ENCODE data around the gene FABP6. TPM values are rescaled to one million over a fixed set of nuclear protein-coding genes. Genes with fewer than 3 reads are reported as not detected.
A peak's percentile ranks its signal among the peaks of the same experiment; 100 is the strongest.

Gene FABP6
- total and polyA plus RNA-seq, 2 donors: 0.68 to 1.4 TPM

DNA sequence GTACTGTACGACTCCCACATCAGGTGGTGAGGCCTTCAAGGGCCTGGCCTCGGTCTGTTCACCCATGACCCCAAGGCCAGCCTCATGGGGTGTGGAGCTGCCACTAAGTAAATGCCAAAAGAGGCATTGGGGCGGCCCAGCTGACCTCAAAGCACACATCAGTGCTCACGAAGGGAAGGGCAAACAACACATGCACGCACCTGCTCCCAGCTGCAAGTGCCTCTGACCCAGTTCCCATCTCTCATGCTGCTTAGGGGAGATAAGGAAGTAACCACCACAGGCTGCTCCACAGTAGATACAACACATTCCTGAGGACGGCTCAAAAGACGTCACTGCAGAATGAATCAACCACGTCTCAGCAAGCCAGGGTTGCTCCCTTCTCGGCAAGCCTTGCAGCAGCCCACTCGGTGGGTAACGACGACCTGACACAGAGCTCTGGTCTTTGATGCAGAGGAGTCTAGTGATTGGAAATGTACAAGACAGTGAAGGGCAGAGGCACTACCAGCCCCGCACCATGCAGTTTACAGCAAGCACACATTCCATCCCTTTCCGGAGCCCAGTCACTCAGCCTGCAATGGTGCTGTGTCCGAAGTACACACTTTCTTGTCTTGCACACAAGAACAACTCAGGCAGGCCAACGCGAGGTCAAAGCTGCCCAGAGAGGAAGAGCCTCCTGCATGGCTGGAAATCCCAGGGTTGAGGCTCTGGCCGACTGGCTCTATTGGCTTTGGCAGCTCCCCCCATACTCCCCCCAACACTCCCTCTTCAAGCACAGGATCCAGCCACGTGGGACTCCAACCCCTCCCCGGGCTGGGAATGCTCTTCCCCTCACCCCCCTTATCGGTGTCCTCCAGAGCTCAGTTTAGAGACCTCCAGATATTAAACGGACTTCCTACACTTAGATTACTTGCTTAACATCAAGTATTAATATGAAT, 31.8 kb downstream of the FABP6 start:
- Histone ChIP-seq H3K4me3 (ENCODE audit: low read depth, low read length) (no peak overlapping the region), H3K27ac (ENCODE audit: low read depth) (peak overlapping the region; percentile 70), H3K36me3 (ENCODE audit: insufficient read depth) (no peaks in the 10 kb centered on the region), H3K4me1 (ENCODE audit: insufficient read depth) (no peaks in the 10 kb centered on the region)
- DNase-seq (ENCODE audit: extremely low spot score): peak; percentile 69
- WGBS: 34% methylated on average over 22 of the region's 22 CpGs

DNA sequence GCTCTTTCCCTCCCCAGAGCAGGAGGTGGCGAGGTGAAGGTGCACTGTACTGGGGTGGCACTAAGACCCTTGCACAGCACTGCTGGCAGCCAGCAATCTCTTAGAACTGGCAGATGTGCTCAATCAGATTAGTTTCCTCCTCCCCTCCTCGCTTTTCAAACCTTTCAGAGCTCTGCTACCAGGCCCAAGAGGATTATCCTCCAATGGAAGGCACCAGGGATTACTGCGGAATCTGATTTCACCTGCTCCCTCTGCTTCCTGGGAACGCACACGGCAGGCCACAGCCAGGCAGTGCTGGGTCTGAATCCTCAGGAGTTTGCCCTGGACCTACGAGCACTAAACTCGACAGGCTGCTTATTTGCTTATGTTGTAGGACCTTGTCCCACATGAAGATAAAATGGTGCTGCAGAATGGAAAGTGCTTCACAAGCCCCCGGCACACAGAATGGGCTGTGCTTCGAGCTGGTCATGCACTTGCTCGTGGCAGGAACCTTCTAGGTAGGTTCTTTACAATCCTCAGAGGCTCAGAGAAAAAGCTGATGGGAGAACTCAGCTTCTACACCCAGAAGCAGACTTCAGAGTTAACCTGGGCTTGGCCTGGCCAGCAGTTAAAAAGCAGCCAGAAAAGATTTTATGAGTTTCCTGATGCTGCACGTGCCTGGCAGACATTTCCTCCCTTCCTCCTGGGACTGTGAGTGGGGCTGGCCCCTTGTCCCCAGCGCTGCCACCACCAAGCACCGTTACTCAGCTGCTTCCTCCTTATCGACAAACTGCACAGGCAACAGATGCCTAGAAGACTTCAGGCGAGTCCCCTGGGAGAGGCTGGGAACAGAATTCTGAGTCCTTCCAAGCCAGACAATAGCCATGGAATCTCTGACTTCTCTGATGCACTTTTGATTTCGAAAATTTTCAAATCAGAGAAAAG, 33.1 kb downstream of the FABP6 start:
- H3K27ac ChIP-seq (ENCODE audit: low read depth): no peak overlapping the region
- no peak overlapping the region for H3K4me3 ChIP-seq (ENCODE audit: low read depth, low read length)
- H3K36me3 ChIP-seq (ENCODE audit: insufficient read depth): no peaks in the 10 kb centered on the region
- 61% methylated on average over 16 of the region's 16 CpGs for WGBS
- no peak for DNase-seq (ENCODE audit: extremely low spot score)
- no peaks in the 10 kb centered on the region for H3K4me1 ChIP-seq (ENCODE audit: insufficient read depth)

DNA sequence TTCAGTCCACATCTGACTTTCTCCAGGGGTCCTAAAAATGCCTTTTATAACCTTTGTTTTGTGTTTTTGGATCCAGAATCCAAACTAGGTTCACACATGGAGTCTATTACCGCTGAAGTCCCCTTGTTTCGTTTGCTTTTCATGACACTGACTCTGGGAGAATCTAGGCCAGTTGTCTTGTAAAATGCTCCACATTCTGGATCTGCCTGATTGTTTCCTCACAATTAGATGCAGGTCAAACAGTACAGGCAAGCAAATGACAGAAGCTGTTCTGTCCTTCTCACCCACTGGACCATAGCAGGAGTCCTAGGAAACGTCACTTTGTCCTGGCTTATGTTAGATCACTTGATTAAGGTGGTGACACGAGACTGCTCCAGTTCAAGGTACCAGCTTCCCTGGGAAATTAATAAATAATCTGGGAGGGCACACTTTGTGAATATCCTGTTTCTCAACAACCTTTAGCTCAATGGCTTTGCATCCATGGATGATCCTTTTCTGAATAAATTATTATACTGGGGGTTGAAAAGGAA, 34.1 kb downstream of the FABP6 start:
- H3K4me3 ChIP-seq (ENCODE audit: low read depth, low read length): no peak overlapping the region
- 83% methylated on average over 4 of the region's 4 CpGs for WGBS
- no peaks in the 10 kb centered on the region for H3K36me3 ChIP-seq (ENCODE audit: insufficient read depth)
- DNase-seq (ENCODE audit: extremely low spot score): no peak
- H3K4me1 ChIP-seq (ENCODE audit: insufficient read depth): no peaks in the 10 kb centered on the region
- H3K27ac ChIP-seq (ENCODE audit: low read depth): no peak overlapping the region

DNA sequence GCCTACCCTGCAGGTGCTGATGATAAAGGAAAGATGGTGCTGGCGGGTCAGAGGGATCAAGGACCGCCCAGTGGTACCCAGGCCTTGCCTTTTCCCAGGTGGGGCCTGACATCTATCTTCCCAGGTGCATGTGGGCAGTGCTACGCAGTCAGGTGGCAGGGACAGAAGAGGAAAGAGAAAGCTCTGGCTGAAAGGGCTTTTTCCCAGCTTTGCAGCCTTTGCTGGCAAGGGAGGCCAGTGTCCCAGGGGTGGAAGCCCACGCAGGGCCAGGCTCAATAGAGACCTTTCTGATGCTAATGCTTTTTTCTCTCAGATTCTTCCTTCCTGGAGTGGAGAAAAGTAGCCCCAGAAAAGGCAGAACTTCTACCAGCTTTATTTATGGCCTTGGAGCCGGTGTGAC, 36.7 kb downstream of the FABP6 start:
- DNase-seq (ENCODE audit: extremely low spot score): no peak
- no peak overlapping the region for H3K4me3 ChIP-seq (ENCODE audit: low read depth, low read length)
- H3K4me1 ChIP-seq (ENCODE audit: insufficient read depth): no peaks in the 10 kb centered on the region
- H3K27ac ChIP-seq (ENCODE audit: low read depth): no peak overlapping the region
- WGBS: 90% methylated on average over 5 of the region's 5 CpGs
- H3K36me3 ChIP-seq (ENCODE audit: insufficient read depth): no peaks in the 10 kb centered on the region

DNA sequence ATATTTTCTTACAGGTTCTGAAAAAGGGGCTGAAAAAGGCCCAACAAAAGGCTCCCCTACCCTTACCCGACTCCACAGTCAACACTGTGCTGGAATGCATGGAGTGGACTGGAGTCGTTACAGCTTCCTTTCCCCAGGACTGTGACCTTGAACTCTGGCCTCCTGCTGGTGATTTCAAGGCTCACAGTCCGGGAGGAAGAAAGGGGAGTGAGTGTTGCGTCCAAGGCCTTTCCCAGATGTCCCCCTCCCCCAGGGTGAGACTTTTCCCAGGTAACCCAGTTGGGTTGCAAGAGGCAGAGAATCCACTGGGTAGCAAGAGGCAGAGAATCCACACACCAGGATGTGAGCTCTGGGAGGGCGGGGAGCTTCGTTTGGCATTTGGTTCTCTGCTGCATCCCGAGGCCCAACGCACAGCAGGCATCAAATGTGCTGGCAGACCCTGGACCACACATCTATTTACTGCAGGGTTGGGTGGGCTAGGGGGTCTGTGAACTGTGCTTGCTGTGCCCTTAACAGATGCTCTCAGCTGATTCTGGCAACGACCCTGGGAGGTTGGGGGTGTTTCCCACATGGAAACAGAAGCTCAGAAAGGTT, 37.5 kb downstream of the FABP6 start:
- H3K36me3 ChIP-seq (ENCODE audit: insufficient read depth): no peaks in the 10 kb centered on the region
- H3K4me3 ChIP-seq (ENCODE audit: low read depth, low read length): no peak overlapping the region
- H3K27ac ChIP-seq (ENCODE audit: low read depth): no peak overlapping the region
- no peak for DNase-seq (ENCODE audit: extremely low spot score)
- no peaks in the 10 kb centered on the region for H3K4me1 ChIP-seq (ENCODE audit: insufficient read depth)
- 84% methylated on average over 9 of the region's 9 CpGs for WGBS

DNA sequence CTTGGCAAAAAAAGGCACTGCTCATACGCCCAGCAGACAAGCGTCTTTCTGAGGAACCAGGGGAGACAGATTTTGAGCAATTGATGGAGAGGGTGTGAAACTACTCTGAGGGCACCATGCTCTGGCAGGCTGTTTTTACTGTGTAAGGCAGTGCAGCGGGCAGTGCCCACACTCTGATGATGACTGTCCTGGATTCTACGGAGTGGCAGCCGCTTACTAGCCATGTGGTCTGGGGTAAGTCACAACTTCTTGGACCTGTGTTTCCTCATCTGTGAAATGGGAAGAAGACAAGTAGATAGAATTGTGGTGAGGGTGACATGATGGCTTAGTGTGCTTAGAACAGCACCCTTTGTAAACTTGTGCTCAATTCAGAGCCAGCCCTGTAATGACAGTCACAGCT, 38.8 kb downstream of the FABP6 start:
- no peaks in the 10 kb centered on the region for H3K4me1 ChIP-seq (ENCODE audit: insufficient read depth)
- WGBS: 87% methylated on average over 5 of the region's 5 CpGs
- no peak overlapping the region for H3K27ac ChIP-seq (ENCODE audit: low read depth)
- DNase-seq (ENCODE audit: extremely low spot score): no peak
- no peak overlapping the region for H3K4me3 ChIP-seq (ENCODE audit: low read depth, low read length)
- H3K36me3 ChIP-seq (ENCODE audit: insufficient read depth): no peaks in the 10 kb centered on the region

DNA sequence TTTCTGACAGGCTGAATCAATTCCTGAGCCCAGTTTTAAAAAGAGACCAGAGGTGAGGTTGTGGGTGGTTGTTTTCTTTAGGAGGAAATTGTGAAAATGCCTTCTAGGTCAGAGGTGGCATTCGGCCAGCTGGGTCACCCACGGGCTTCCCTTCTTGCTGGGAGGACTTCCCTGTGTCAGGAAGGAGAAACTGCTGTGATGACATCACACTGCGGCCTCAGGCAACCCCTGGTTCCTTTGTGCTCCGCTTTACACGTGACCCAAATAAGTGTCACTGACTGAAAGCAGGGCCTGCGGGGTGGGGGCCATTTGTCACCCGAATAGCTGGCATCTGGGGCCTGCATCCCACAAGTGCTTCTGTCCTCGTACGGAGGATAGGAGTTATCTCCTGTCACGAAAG, 39.7 kb downstream of the FABP6 start:
- H3K36me3 ChIP-seq (ENCODE audit: insufficient read depth): no peaks in the 10 kb centered on the region
- H3K27ac ChIP-seq (ENCODE audit: low read depth): no peak overlapping the region
- DNase-seq (ENCODE audit: extremely low spot score): no peak
- WGBS: 51% methylated on average over 10 of the region's 10 CpGs
- no peaks in the 10 kb centered on the region for H3K4me1 ChIP-seq (ENCODE audit: insufficient read depth)
- no peak overlapping the region for H3K4me3 ChIP-seq (ENCODE audit: low read depth, low read length)

DNA sequence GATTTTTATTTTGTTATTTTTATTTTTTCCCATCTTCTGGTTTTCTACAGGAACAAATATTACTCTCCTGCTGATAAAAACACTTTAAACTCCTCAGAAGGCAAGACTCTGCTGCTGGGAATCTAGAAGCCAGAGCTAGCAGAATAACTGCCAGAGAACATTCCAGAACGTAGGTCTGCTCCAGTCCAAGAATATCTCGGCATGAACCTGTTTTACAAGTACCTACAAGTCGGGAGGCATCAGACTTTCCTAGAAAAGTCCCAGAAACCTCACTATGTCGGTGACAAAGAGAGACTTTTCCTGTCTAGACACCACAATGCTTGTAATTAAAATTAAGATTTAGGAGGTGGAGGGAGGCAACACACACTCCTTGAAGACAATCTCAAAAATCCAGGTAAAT, 41.4 kb downstream of the FABP6 start:
- WGBS: 61% methylated on average over 4 of the region's 4 CpGs
- Histone ChIP-seq H3K4me3 (ENCODE audit: low read depth, low read length) (no peak overlapping the region), H3K27ac (ENCODE audit: low read depth) (no peak overlapping the region), H3K4me1 (ENCODE audit: insufficient read depth) (no peaks in the 10 kb centered on the region), H3K36me3 (ENCODE audit: insufficient read depth) (no peaks in the 10 kb centered on the region)
- DNase-seq (ENCODE audit: extremely low spot score): no peak

DNA sequence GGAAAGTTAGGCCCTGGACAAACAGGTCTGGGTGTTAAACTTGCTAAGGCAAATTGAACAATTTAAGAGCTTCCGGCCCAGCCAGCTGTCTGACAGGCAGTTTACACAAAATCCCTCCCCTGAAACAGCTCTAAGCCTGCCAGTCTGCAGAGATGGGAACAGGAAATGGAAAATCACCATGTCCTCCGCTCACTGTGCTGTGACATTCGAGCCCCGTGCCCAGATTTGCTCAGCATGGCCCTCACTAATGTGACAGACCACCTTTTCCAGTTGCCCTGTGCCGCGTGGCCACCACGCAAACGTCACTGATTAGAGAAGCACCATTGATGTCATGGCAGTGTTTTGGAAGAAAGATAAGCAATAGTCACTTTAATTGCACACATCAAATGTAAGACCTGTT, 42.1 kb downstream of the FABP6 start:
- no peak overlapping the region for H3K27ac ChIP-seq (ENCODE audit: low read depth)
- no peaks in the 10 kb centered on the region for H3K4me1 ChIP-seq (ENCODE audit: insufficient read depth)
- WGBS: 55% methylated on average over 8 of the region's 8 CpGs
- peak; percentile 55 for DNase-seq (ENCODE audit: extremely low spot score)
- H3K4me3 ChIP-seq (ENCODE audit: low read depth, low read length): no peak overlapping the region
- no peaks in the 10 kb centered on the region for H3K36me3 ChIP-seq (ENCODE audit: insufficient read depth)

DNA sequence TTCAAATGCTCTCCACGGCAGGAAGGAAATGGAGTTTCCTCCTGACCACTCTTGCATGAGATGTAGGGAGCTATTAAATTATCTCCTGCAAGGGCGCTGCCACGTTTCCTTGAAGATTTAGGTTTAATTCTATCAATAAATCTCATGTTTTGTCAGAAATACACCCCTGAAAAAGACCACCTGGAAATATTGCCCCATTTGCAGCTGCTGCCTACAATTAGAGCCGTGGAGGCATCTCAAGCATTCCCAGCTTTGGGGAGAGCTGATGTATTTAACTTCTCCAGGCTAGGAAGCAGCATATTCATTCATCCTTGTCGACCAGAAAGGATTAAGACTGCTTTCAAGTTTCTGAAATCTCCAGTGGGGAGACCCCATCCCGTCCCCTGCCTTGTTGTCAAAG, 42.5 kb downstream of the FABP6 start:
- no peak for DNase-seq (ENCODE audit: extremely low spot score)
- H3K27ac ChIP-seq (ENCODE audit: low read depth): no peak overlapping the region
- H3K4me3 ChIP-seq (ENCODE audit: low read depth, low read length): no peak overlapping the region
- H3K36me3 ChIP-seq (ENCODE audit: insufficient read depth): no peaks in the 10 kb centered on the region
- WGBS: 58% methylated on average over 6 of the region's 6 CpGs
- no peaks in the 10 kb centered on the region for H3K4me1 ChIP-seq (ENCODE audit: insufficient read depth)

DNA sequence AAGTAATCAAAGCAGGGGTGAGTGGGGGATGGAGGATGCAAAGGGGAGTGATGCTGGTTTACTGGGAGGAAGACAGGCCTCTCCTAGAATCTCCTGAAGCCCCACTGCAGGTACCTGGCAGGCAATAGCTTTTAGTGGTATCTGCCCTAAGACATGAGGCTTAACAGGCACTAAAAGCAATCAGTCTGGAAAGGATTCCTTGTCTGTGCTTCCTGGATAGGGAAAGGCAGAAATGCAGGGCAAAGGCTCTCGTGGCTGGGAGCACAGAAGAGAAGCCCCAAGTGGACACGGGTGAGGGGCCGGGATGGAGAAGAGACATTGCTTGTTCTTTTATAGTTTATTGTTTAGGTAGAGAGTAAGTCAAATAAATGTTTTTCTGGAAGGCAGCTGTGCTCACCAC, 43.0 kb downstream of the FABP6 start:
- H3K27ac ChIP-seq (ENCODE audit: low read depth): no peak overlapping the region
- H3K4me3 ChIP-seq (ENCODE audit: low read depth, low read length): no peak overlapping the region
- 56% methylated on average over 3 of the region's 3 CpGs for WGBS
- no peaks in the 10 kb centered on the region for H3K36me3 ChIP-seq (ENCODE audit: insufficient read depth)
- DNase-seq (ENCODE audit: extremely low spot score): no peak
- H3K4me1 ChIP-seq (ENCODE audit: insufficient read depth): no peaks in the 10 kb centered on the region

DNA sequence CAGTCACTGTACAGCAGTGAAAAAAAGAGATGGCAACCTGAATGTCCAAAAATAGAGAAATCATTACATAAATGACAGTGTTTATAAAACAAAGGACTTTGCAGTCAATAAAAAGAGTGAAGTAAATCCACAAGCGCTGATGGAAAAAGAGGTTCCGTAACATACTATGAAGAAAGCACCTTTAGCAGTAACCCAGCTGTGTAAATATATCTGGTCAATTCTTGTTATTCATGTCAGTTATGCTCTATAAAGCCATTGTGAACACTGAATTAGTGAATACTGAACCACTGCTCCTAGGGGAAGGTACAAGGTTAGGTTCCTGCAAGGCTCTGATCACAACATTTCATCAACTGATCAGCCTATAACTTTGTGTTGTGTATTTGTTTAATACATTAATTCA, 43.6 kb downstream of the FABP6 start:
- no peak overlapping the region for H3K4me3 ChIP-seq (ENCODE audit: low read depth, low read length)
- WGBS: 66% methylated on average over 2 of the region's 2 CpGs
- H3K36me3 ChIP-seq (ENCODE audit: insufficient read depth): no peaks in the 10 kb centered on the region
- no peak for DNase-seq (ENCODE audit: extremely low spot score)
- H3K27ac ChIP-seq (ENCODE audit: low read depth): no peak overlapping the region
- H3K4me1 ChIP-seq (ENCODE audit: insufficient read depth): no peaks in the 10 kb centered on the region

DNA sequence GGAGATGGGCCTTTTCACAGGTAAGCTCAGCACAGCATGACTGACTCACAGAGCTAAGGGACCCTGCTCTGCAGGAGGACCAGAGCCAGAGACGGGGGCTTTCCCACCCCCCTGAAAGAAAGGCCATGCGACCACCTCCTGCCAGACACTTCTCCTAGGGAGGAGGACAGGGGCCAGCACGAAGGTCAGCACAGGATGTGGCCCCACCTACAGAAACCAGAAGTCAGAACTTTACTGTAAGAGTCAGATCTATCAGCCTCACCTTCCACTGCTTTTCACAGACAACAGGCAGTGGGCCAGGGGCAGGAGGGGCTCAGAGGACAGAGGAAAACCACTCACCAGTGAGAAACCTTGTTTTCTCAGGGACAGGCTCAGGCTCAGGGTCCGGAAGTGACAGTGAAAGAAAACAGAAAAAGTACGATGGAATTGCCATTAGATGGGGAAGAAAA, 45.2 kb downstream of the FABP6 start:
- Histone ChIP-seq H3K4me3 (ENCODE audit: low read depth, low read length) (no peak overlapping the region), H3K27ac (ENCODE audit: low read depth) (no peak overlapping the region), H3K36me3 (ENCODE audit: insufficient read depth) (no peaks in the 10 kb centered on the region), H3K4me1 (ENCODE audit: insufficient read depth) (no peaks in the 10 kb centered on the region)
- WGBS: 84% methylated on average over 5 of the region's 5 CpGs
- DNase-seq (ENCODE audit: extremely low spot score): no peak

All from urinary bladder (tissue), 4 donors.